ENCODE data around the gene PON3.

PON3 gene

DNA sequence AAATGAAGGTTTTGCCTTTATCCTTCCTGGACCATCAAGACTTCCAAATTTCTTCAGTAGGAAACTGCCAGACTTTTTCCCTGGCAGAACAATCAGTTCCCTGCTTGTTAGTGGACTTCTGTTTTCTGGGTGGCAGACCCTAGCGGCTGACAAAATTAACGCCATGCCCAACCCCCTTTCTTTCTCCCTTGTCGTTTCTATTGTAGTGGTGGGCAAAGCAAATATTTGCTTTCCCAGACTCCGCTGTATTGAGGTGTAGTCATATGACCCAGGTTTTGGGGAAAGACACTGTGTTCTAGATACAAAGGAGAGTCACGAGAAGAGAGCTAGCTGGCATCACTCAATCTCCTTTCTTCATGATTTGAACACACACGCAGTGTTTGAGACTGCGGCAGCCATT is 31.0 kb upstream of the PON3 start:
- DNase-seq, result no peak
- H3K36me3 Mint-ChIP-seq (ENCODE audit: low read depth), result no peaks in the 10 kb centered on the region
- peaks cover 3% of the 10 kb centered on the region for H3K27me3 Mint-ChIP-seq
- no peak overlapping the region for H3K27ac Mint-ChIP-seq
- H3K4me1 Mint-ChIP-seq (ENCODE audit: low read depth), result no peaks in the 10 kb centered on the region
- no peaks in the 10 kb centered on the region for H3K9me3 Mint-ChIP-seq
- H3K4me3 Mint-ChIP-seq, result no peak overlapping the region

DNA sequence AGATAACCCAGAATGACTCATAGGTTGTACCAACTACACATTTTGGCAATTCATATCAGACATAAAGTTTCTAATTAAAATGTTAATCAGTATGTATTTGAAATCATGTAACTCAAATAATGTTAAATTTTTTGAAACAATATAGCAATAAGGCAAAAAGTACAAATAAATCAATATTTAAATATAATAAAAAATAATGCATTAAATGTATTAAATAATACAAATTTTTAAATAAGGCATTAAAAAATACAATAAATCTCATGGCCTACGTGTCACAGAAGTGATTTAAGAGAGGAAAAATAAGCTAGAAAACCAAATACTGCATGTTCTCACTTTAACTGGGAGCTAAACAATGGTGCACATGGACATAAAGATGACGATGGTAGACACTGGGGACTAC is 29.5 kb upstream of the PON3 start:
- Mint-ChIP-seq H3K27me3 (peaks cover 3% of the 10 kb centered on the region), H3K36me3 (ENCODE audit: low read depth) (no peaks in the 10 kb centered on the region), H3K27ac (no peak overlapping the region), H3K4me1 (ENCODE audit: low read depth) (no peaks in the 10 kb centered on the region), H3K4me3 (no peak overlapping the region), H3K9me3 (no peaks in the 10 kb centered on the region)
- no peak for DNase-seq

DNA sequence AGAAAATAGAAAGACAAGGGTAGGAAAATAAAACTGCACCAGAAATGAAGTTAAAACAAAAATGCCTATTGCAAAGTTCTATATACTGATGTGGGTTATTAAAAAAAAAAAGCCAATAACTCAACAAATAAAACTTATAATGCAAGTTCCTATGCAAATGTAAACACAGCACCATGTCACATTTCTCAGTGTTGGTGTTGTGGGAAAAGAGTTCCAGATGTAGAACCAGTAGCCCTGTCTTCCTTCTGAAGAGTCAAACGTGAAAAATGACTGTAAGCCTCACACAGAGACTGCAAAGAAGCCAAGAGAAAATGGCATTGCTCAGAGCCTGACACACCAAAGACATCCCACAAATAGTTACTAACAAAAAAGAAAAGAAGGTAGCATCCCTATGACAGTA is 28.5 kb upstream of the PON3 start:
- DNase-seq, result no peak
- Mint-ChIP-seq H3K9me3 (no peaks in the 10 kb centered on the region), H3K36me3 (ENCODE audit: low read depth) (no peaks in the 10 kb centered on the region), H3K4me3 (no peak overlapping the region), H3K4me1 (ENCODE audit: low read depth) (no peaks in the 10 kb centered on the region), H3K27me3 (peaks cover 3% of the 10 kb centered on the region), H3K27ac (no peak overlapping the region)

DNA sequence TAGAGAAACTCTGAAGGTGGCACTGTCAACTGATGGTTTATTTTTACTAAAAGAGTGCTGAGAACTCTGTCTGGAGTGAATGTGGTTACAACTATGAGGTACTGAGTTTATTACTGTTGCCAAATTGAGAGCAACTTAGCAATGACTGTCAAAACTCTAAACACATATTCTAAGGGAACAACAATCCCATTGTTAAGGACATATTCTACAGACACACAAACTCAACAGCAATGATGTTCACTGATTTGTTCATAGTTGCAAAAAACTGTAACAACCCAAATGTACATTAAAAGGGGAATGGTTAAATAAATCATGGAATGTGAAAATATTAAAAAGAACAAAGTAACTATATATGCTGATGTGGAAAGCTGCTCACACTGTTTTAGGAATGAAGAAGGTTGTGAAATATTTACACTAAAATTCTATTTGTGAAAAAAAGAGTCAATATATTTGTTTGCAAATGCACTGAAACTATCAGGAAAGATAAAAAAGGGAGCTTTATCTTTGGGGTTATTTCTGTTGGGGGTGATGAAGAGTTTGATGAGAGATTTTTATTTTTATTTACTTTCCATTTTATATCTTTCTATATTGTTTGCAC is 25.8 kb upstream of the PON3 start:
- no peak overlapping the region for H3K27ac Mint-ChIP-seq
- H3K4me1 Mint-ChIP-seq (ENCODE audit: low read depth), result no peaks in the 10 kb centered on the region
- no peaks in the 10 kb centered on the region for H3K36me3 Mint-ChIP-seq (ENCODE audit: low read depth)
- no peak overlapping the region for H3K4me3 Mint-ChIP-seq
- H3K27me3 Mint-ChIP-seq, result no peaks in the 10 kb centered on the region
- no peaks in the 10 kb centered on the region for H3K9me3 Mint-ChIP-seq
- no peak for DNase-seq

DNA sequence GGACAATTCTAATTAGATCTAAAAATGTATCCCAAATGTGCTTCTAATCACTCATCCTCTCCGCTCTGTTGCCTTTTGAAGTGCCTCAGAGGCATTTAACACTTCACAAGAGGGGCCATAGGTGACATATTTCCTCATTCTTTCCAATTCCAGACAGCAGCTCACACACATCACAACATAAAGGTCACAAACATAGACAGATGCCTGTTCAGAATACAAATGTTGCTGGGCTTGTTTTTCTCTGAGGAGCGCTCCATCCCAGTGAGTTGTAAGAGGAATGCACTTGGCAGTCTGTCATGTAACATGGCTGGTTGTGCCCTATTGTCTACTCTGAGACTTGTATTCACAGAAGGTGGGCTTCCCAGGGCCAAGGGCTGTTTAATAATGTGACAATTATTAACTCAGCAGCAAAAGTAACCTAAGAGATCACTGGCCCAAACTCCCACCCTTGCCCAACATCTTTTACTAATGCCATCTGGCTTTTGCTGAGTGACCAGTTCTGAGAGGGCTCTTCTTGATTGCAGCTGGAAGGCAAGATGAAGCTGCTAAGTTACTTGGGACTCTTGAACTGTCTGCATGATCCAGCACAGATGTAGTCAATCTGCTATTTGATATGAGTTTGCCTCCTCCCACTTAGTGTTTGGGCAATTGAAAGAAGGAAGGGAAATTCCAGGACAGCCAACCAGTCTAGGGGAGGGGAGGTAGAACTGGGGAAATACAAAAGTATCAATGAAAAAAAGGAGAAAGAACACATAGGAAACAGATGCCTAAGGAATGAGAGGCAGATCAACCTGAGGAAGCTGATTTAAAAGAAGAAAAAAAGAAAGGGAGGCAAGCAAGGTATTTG is 25.0 kb upstream of the PON3 start:
- no peak for DNase-seq
- Mint-ChIP-seq H3K27ac (no peak overlapping the region), H3K27me3 (no peaks in the 10 kb centered on the region), H3K9me3 (no peaks in the 10 kb centered on the region), H3K36me3 (ENCODE audit: low read depth) (no peaks in the 10 kb centered on the region), H3K4me1 (ENCODE audit: low read depth) (no peaks in the 10 kb centered on the region), H3K4me3 (no peak overlapping the region)

DNA sequence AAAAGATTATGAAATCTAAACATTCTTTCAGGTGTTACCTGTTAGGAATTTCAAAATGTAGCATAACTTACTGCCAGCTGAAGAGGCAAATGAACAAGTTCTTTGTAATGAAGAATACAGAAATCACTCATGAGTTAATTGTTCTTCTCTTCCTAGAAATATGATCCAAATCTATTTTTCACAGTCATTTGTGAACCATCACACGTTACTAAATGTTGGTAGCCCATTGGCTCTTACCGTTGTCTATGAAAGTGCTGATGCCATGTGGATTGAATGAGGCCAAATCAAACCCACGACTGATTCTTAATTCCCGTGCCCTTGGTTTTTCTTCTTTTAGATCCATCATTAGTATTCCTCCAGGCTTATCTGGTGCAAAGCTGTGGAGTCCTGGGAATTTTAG is 15.9 kb upstream of the PON3 start:
- Mint-ChIP-seq H3K36me3 (ENCODE audit: low read depth) (peaks cover 2% of the 10 kb centered on the region), H3K4me3 (no peak overlapping the region), H3K9me3 (no peaks in the 10 kb centered on the region), H3K27me3 (no peaks in the 10 kb centered on the region), H3K4me1 (ENCODE audit: low read depth) (no peaks in the 10 kb centered on the region), H3K27ac (no peak overlapping the region)
- no peak for DNase-seq

DNA sequence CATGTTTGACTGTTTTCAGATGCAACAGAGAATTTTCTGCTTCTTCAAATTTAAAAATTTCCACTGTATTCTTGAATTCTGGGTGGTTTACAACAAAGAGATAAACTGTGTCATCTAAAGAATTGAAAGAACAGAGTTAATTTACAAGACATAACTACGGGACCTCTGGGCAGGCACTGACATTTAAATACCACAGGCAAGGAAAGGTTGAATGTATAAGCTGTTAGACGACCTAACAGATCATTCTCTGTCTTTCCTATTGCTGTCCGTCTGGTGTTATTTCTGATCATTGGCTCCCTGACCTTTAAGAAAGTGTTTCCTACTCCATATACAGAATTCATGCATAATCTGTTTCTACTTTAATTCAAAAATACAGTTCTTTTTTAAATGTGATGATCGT is 15.5 kb upstream of the PON3 start:
- Mint-ChIP-seq H3K9me3 (no peaks in the 10 kb centered on the region), H3K36me3 (ENCODE audit: low read depth) (peaks cover 2% of the 10 kb centered on the region), H3K4me3 (no peak overlapping the region), H3K27ac (no peak overlapping the region), H3K27me3 (no peaks in the 10 kb centered on the region), H3K4me1 (ENCODE audit: low read depth) (no peaks in the 10 kb centered on the region)
- no peak for DNase-seq

DNA sequence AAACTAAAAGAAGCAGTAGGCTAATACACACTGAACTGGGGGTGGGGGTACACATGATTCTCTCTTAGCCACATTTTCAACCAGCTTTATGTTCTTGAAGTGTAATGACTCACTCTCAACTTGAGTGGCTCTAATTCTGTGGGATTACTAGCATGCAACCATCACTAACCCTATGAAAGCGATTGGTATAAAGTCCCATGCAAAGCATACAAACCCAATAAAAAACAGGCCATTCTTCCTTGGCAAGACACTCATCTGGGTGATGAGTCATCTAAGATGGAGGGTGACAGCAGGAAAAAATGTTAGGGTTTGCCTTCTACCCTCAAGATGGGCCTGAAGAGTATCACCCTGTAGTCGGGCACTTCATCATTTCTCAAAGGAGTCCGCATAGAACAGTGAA is 14.9 kb upstream of the PON3 start:
- Mint-ChIP-seq H3K36me3 (ENCODE audit: low read depth) (peaks cover 1% of the 10 kb centered on the region), H3K27me3 (no peaks in the 10 kb centered on the region), H3K4me1 (ENCODE audit: low read depth) (no peaks in the 10 kb centered on the region), H3K9me3 (no peaks in the 10 kb centered on the region), H3K4me3 (no peak overlapping the region), H3K27ac (no peak overlapping the region)
- no peak for DNase-seq

DNA sequence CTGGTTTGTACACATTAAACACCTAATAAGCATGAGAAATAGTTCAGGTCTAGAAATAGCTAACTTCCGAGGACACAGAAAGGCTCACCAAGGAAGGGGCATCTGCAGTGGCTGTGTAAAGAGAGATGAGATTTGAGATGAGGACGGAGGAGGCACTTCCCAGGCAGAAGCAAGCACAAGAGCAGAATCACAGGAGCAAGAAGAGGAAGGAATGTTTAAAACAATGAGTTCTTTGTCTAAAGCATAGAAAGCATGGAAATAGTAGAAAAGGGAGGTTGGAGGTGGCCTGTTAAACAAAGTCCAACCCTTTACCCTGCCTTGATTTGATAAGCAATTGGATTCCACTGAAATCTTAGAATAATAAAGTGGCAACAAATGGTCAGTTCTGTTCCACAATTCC is 11.6 kb upstream of the PON3 start:
- no peaks in the 10 kb centered on the region for H3K36me3 Mint-ChIP-seq (ENCODE audit: low read depth)
- DNase-seq, result no peak
- no peak overlapping the region for H3K4me3 Mint-ChIP-seq
- no peaks in the 10 kb centered on the region for H3K9me3 Mint-ChIP-seq
- no peak overlapping the region for H3K27ac Mint-ChIP-seq
- H3K4me1 Mint-ChIP-seq (ENCODE audit: low read depth), result no peaks in the 10 kb centered on the region
- H3K27me3 Mint-ChIP-seq, result no peaks in the 10 kb centered on the region

DNA sequence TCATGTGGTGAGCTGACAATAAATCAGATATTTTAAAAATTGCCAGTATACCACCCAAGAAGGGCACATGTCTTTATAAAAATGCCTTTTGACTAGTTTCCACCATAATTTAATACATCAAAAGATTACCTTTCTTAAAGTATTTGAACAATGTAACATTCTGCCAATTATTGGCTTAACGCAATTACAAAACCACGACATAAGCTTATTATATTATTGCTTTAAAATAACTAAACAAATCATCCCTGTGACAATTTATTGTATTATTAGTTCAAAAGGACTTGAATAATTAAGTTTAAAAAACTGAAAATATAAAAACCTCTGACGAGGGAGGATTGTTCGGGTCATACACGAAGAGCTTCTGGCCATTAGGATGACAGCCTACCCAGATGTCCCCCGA is 9.6 kb upstream of the PON3 start:
- Mint-ChIP-seq H3K27ac (no peak overlapping the region), H3K36me3 (ENCODE audit: low read depth) (no peaks in the 10 kb centered on the region), H3K4me1 (ENCODE audit: low read depth) (no peaks in the 10 kb centered on the region), H3K4me3 (no peak overlapping the region), H3K27me3 (no peaks in the 10 kb centered on the region), H3K9me3 (no peaks in the 10 kb centered on the region)
- no peak for DNase-seq

DNA sequence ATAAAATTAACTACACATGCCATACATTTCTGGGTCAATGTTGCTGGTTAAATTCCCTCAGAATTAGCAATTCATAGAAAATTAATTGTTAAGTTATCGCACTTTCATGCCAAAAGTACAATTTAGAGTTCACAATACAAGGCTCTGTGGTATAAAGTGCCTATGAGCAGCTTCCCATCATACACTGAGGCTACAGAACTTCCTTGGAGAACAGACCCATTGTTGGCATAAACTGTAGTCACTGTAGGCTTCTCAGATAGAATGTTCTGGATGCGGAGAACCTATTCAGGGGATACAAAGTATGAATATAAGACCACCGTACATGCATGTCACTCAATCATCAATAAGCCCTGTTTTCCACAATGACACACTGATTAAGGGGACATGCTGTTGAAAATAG is 9.0 kb upstream of the PON3 start:
- no peak overlapping the region for H3K4me3 Mint-ChIP-seq
- no peak overlapping the region for H3K27ac Mint-ChIP-seq
- DNase-seq, result no peak

DNA sequence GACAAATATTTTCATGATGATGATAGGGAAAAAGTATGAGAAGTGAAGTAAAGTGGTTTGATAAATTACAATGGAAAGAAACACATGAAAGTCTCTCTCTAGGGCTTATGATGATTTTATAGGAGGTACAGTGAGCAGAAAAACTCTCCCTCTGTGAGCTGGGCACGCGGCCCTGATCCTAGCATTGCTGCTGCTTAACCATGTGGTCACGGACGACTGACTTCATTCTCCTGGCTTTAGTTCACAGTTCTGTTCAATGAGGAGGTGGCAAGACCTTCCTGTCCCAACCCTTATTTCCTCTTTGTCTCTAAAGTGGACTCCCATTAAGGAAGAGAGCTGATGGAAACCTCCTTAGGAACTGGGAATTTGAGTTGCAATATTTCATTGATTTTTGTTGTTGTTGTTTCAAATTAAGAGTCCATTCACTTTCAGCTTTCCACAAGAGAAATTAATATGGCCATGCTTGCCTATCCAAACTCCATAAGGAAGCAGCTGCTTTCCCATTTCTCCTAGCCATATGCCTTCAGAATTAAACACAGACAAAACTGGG is 8.2 kb upstream of the PON3 start:
- DNase-seq, result no peak
- Mint-ChIP-seq H3K4me1 (ENCODE audit: low read depth) (no peaks in the 10 kb centered on the region), H3K4me3 (no peak overlapping the region), H3K27me3 (no peaks in the 10 kb centered on the region), H3K36me3 (ENCODE audit: low read depth) (no peaks in the 10 kb centered on the region), H3K27ac (no peak overlapping the region), H3K9me3 (no peaks in the 10 kb centered on the region)

More for the DNA sequence above, 9.0 kb upstream of the PON3 start:
- no peaks in the 10 kb centered on the region for H3K4me1 Mint-ChIP-seq (ENCODE audit: low read depth)
- H3K27me3 Mint-ChIP-seq, result no peaks in the 10 kb centered on the region
- H3K9me3 Mint-ChIP-seq, result no peaks in the 10 kb centered on the region
- H3K36me3 Mint-ChIP-seq (ENCODE audit: low read depth), result no peaks in the 10 kb centered on the region

DNA sequence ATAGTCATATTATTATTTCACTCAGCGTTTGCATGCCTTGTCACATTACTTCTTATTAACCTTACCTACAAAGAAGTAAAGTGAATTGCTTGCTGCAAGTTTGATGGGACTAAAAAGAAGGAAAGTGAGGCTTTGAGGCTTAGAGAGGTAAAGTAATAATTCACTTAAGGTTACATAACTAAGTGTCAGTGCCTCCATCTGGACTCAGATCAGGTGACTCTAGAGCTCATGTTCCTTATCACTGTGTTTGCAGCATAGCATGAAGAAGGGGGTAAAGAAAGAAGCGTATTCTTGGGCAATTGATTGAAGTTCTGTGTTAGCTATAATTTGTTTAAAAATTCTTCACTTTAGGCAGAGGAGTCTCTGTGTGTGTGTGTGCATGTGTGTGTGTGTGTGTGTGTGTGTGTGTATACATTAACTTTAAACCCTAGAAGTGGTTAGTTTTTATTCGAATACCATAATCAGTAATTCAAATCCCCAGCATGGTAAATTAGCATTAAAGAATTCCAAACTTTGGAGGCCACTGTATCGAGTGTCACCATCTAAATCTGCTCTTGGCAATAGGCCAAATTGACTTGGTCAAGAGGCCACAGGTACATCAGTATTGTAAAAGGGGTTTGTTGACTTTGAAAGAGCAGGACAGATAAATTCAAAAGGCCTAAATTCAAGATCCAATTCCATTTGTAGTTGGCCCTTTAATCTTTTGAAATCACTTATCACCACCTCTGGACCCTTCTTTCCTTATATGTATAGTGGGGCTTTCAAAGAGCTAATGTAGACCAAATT is 2.2 kb upstream of the PON3 start:
- peaks cover 9% of the 10 kb centered on the region for H3K4me1 Mint-ChIP-seq (ENCODE audit: low read depth)

DNA sequence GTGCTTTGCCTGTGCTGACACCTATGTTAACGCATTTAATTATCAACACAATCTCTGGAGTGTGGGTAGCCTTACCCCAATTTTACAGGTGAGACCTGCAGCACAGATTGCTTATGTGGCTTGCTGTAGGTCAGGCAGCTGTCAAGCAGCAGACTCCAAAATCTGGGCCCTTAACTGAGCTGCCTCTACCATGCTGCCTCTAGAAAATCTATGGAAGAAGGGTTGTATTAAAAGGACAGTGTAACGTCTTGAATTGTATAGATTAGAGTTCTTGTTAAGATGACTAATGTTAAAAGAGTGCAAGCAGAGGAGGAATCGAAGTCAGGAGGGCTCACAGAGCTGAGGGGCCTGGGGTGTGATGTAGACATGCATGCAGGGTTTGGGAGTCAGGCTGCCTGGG is 1.2 kb upstream of the PON3 start:
- Mint-ChIP-seq H3K9me3 (no peaks in the 10 kb centered on the region), H3K36me3 (ENCODE audit: low read depth) (no peaks in the 10 kb centered on the region), H3K4me1 (ENCODE audit: low read depth) (peaks cover 9% of the 10 kb centered on the region), H3K27me3 (peaks cover 44% of the 10 kb centered on the region), H3K27ac (no peak overlapping the region), H3K4me3 (no peak overlapping the region)
- no peak for DNase-seq

More for the DNA sequence above, 2.2 kb upstream of the PON3 start:
- no peaks in the 10 kb centered on the region for H3K36me3 Mint-ChIP-seq (ENCODE audit: low read depth)
- H3K4me3 Mint-ChIP-seq, result no peak overlapping the region
- no peaks in the 10 kb centered on the region for H3K9me3 Mint-ChIP-seq
- no peak overlapping the region for H3K27ac Mint-ChIP-seq
- peaks cover 37% of the 10 kb centered on the region for H3K27me3 Mint-ChIP-seq
- no peak for DNase-seq

DNA sequence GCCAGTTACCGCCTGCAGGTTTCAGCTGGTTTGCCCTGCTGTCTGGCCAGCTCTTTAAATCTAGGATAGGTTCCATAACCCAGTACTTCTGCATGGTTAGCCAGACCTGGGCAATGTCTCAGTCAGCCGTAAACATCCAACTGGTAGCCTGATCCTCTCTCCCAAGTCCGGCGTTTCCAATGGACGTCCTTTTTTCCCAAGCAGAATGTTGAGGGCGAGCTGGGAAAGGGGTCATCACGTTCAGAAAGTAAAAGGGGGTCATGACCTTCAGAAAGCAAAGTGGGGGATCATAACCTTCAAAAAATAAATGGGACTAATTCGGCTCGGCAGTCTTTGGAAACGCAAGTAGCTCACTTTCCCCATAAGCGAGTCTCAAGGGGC is 430 bp downstream of the PON3 start:
- Mint-ChIP-seq H3K9me3 (no peaks in the 10 kb centered on the region), H3K27me3 (peaks cover 48% of the 10 kb centered on the region), H3K4me1 (ENCODE audit: low read depth) (peaks cover 9% of the 10 kb centered on the region), H3K36me3 (ENCODE audit: low read depth) (no peaks in the 10 kb centered on the region), H3K4me3 (peak overlapping the region; percentile 66), H3K27ac (no peak overlapping the region)
- no peak for DNase-seq
